ENCODE measurements around the gene HDAC11.
"Not testable (repeated sequence)": the region's sequence is repeated elsewhere in the genome, so short reads cannot be mapped to it uniquely, and the experiment has no call there.

The HDAC11 gene

DNA sequence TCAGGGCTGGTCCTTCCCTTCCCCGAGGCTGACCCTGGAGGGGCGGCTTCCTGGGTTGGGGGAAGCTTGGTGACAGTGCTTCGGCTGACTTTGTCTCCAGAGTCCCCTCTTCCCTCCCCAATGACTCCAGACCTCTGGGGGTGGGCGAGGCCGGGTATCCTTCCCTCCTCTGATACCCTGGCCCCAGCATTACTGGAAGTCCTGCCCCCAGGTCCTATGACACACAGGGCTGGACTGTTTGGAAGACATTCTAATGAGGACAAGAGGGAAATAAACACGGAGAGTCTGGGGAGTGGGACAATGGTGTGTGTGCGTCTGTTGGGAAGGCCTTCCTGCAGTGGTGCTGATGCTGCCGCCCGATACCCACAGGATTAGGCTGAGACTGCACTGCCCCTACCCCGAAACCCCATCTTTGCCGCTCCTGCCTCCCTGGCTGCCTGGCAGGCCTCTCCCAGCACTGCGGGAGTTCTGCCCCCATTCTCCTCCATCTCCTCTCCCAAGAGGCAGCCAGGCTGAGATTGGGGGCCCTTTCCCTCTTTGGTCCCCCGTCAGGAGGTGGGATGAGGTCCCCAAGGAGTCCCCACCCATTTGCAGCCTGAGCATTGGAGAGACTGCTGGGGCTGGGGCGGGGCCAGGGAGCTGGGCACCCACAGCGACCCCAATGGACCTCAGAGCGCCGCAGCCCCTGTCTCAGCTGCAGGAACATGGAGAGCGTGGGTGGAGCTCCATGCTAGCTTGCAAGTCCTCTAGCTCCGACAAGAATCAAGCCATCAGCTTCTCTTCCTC lies 39.1 kb downstream of the HDAC11 start:
- Mint-ChIP-seq H3K27ac (no peak overlapping the region), H3K4me3 (no peak overlapping the region), H3K9me3 (no peaks in the 10 kb centered on the region), H3K27me3 (no peaks in the 10 kb centered on the region), H3K4me1 (no peaks in the 10 kb centered on the region), H3K36me3 (no peaks in the 10 kb centered on the region)

DNA sequence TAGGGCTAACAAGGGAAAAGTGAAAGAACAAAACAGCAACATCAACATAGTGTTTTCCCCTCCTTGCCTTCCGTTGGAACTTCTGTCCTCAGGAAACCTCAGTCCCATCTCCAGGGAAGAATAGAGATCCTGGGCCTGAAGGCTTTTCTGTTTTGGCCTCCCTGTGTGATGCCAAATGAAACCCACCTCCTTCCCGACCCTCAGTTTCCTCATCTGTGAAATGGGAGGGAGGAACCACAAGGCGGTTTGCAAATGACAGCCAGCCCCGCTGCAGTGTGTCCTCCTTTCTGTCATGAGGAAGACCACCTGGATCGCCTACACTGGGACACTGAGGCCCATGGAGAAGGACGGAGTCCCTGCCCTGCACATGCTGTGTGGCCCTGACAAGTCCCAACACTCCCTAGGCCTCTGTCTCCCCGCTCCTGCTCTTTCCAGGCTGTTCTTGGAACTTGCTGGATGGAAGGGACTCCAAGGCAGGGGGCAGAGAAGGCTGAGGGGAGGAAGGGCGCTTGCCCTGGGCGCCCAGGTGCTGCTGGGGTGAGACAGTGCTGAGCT lies 40.3 kb downstream of the HDAC11 start:
- Mint-ChIP-seq H3K4me1 (no peaks in the 10 kb centered on the region), H3K27ac (no peak overlapping the region), H3K4me3 (no peak overlapping the region), H3K9me3 (no peaks in the 10 kb centered on the region), H3K36me3 (no peaks in the 10 kb centered on the region), H3K27me3 (no peaks in the 10 kb centered on the region)

DNA sequence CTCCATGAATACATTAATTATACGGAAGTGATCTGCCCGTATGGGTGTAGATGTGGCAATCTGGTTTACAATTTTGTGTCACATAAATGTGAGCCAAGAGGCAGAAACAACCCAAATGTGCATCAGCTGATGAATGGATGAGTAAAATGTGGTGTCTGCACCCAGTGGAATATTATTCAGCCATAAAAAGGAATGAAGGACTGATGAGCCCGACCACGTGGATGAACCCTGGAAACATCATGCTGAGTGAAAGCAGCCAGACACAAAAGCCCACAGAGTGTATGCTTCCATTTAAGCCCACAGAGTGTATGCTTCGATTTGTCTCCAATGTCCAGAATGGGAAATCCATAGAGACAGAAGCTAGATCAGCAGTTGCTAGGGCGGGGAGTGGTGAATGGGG lies 41.2 kb downstream of the HDAC11 start:
- no peaks in the 10 kb centered on the region for H3K27me3 Mint-ChIP-seq
- no peaks in the 10 kb centered on the region for H3K4me1 Mint-ChIP-seq
- H3K4me3 Mint-ChIP-seq: no peak overlapping the region
- no peaks in the 10 kb centered on the region for H3K36me3 Mint-ChIP-seq
- no peak overlapping the region for H3K27ac Mint-ChIP-seq
- H3K9me3 Mint-ChIP-seq: no peaks in the 10 kb centered on the region

DNA sequence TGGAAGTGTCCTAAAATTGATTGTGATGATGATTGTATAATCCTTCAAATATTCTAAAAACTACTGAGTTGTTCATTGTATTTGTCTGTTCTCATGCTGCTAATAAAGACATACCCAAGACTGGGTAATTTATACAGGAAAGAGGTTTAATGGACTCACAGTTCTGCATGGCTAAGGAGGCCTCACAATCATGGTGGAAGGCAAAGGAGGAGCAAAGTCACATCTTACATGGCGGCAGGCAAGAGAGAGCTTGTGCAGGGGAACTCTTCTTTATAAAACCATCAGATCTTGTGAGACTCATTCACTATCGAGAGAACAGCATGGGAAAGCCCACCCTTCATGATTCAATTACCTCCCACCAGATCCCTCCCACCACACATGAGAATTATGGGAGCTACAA lies 41.6 kb downstream of the HDAC11 start:
- not testable (repeated sequence) for H3K27ac Mint-ChIP-seq, H3K4me1 Mint-ChIP-seq, H3K27me3 Mint-ChIP-seq, H3K4me3 Mint-ChIP-seq, H3K9me3 Mint-ChIP-seq, H3K36me3 Mint-ChIP-seq

DNA sequence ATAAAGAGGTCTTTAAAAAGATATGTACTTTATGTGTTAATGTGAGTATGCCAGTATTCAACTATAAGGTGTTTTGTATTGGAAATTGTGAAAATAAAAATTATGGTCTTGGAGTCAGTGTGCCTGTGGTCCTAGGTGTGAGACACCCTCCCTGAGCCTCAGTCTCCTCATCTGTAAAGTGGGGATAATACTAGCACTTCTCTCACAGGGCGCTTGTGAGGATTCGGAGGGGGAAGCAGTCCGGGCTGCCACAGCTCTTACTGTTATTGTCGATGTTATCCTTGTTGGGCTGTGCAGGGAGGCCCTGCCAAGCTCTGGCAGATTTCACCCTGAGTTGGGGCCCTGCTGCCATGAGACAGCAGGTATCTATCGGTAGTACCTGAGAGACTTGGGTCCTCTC lies 42.1 kb downstream of the HDAC11 start:
- Mint-ChIP-seq H3K4me3 (no peak overlapping the region), H3K27ac (no peak overlapping the region), H3K36me3 (no peaks in the 10 kb centered on the region), H3K27me3 (no peaks in the 10 kb centered on the region), H3K4me1 (no peaks in the 10 kb centered on the region), H3K9me3 (no peaks in the 10 kb centered on the region)

DNA sequence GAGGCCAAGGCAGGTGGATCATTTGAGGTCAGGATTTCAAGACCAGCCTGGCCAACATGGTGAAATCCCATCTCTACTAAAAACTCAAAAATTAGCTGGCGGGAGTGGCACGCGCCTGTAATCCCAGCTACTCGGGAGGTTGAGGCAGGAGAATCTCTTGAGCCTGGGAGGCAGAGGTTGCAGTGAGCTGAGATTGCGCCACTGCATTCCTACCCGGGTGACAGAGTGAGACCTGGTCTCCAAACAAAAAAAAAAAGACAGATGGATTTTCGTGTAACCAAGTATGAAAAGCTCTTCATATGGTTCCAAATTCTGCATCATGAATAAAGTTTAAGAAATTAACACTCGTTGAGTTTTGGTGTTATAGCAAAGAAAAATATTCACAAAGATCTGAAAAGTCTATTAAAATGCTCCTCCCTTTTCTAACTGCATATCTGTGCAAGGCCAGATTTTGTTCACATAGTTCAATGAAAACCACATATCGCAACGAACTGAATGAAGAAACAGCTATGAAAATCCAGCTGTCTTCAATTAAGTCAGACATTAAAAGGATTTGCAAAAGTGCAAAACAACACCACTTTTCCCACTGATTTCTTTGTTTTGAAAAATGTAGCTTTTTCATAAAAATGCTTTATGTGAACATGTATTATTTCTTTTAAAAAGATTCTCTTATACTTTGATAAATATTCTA lies 45.0 kb downstream of the HDAC11 start:
- Mint-ChIP-seq H3K9me3 (no peaks in the 10 kb centered on the region), H3K27ac (peak overlapping the region; percentile 70), H3K36me3 (no peaks in the 10 kb centered on the region), H3K4me3 (no peak overlapping the region), H3K4me1 (no peaks in the 10 kb centered on the region), H3K27me3 (no peaks in the 10 kb centered on the region)

DNA sequence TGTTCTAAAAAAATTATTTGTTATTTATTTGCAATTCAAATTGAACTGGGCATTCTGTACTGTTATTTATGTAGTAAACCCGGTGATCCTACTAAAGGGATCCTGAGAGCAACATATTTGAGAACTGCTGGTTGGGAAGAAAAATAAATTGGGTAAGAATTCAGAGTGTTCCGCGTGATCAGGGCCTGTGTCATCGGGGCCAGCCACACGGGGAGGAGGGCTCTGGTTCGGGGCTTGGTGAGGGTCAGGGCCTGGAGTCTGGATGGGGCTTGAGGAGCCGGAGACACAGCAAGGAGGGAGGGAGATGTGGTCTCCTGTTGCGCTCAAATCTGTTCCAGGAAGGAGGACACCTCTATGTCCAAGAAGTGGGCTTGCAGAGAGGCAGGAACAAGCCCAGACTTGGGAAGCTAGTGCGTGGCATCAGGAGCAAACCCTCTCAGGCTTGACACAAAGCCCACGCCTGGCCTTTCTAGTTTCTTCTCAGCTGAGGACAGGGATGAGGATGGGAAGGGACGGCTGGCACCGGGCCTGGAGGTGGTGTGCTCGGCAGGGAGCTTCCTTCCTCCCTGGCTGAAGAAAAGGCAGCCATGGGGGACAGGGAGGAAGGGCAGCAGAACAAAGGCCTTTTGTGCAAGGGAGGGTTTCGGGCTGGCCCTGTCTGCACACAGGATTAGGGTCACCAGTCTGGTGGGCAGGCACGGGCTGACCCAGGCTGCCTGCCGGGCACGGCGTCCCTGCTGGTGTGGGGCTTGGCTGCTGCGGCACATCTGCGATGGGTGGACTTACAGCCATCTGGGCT lies 45.9 kb downstream of the HDAC11 start:
- H3K27me3 Mint-ChIP-seq: no peaks in the 10 kb centered on the region
- no peak overlapping the region for H3K4me3 Mint-ChIP-seq
- H3K27ac Mint-ChIP-seq: no peak overlapping the region
- no peaks in the 10 kb centered on the region for H3K4me1 Mint-ChIP-seq
- no peaks in the 10 kb centered on the region for H3K36me3 Mint-ChIP-seq
- H3K9me3 Mint-ChIP-seq: no peaks in the 10 kb centered on the region

DNA sequence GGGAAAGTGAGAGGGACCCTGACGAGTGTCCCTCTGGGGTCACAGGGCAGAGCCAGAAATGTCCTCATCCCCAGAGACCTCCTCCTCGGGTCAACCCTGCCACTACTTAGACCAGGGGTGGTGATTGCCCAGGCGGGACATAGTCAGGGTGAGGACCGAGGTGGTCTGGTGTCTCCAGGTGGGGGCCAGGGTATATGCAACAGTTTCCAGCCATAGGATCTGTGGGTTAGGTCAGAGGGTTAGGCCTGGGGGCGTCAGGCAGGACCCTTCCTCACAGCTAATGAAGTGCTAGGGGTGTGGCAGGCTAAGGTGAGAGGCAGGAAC lies 46.5 kb downstream of the HDAC11 start:
- Mint-ChIP-seq H3K36me3 (no peaks in the 10 kb centered on the region), H3K4me3 (no peak overlapping the region), H3K27ac (no peak overlapping the region), H3K9me3 (no peaks in the 10 kb centered on the region), H3K27me3 (no peaks in the 10 kb centered on the region), H3K4me1 (no peaks in the 10 kb centered on the region)

DNA sequence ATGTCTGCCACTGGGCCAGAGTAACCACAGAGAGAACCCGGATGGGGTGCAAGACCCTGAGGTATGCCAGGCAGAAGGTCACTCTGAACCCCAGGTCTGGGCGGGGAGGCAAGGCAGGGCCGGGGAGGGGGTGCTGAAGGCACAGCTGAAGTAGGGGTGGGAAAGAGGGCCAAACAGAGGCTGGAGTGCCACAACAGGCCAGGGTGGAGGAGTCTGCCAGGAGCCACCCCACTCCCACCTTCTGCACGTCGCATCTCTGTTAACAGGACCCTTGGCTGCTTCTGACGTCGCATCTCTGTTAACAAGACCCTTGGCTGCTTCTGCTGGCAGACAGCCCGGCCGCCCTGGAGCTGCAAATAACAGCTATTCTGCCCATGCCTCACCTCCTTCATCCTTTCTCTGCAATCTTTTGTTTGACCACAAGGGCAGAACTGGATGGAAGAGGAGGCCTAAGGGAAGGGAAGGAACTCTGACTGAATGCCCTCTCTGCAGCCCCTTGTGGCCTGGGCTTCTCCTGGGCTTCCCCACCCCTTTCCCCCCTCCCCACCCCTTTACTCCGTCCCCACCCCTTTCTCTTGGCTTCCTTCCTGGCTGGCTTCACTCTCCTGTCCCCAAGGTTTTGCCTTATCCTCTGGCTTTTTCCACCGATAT lies 48.2 kb downstream of the HDAC11 start:
- Mint-ChIP-seq H3K9me3 (no peaks in the 10 kb centered on the region), H3K27ac (no peak overlapping the region), H3K4me1 (no peaks in the 10 kb centered on the region), H3K4me3 (no peak overlapping the region), H3K27me3 (no peaks in the 10 kb centered on the region), H3K36me3 (no peaks in the 10 kb centered on the region)

DNA sequence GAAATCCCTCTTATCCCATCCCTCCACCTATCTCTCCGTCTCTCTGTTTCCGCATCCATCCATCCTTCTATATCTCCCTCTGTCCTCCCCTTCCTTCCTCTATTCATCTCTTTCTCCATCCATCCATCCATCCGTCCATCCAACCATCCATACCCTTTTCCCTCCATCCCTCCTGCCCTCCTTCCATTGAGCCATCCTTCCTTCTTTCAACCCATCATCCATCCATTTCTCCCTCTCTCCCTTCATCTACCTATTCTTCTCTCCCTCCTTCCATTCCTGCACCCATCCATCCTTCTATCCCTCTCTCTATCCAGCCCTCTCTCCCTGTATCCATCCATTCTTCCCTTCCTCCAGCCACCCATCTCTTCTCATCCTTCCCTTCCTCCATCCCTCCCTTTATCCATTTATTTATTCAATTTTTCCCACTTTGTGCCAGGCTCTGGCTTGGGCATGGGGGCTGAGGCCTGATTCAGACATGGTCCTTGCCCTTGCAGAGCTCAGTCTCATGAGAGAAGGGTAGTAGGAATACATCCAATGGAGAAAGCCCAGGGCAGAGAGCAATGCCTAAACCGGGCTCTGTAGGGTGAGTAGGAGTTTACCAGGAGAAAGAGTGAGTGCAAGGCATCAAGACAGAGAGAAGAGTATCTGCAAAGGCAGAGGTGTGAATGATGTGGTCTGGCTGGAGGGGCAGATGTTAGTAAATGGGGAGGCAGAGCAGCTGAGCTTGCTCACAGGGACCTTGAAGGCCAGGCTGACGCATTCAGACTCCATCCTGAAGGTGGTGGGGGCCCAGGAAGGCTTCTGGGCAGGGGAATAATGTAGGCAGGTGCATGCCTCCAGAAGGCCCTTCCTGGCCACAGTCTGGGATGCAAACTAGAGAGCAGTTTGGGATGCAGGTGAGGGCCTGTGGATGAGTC lies 49.3 kb downstream of the HDAC11 start:
- Mint-ChIP-seq H3K9me3 (no peaks in the 10 kb centered on the region), H3K4me3 (no peak overlapping the region), H3K36me3 (no peaks in the 10 kb centered on the region), H3K27me3 (no peaks in the 10 kb centered on the region), H3K27ac (no peak overlapping the region), H3K4me1 (no peaks in the 10 kb centered on the region)

DNA sequence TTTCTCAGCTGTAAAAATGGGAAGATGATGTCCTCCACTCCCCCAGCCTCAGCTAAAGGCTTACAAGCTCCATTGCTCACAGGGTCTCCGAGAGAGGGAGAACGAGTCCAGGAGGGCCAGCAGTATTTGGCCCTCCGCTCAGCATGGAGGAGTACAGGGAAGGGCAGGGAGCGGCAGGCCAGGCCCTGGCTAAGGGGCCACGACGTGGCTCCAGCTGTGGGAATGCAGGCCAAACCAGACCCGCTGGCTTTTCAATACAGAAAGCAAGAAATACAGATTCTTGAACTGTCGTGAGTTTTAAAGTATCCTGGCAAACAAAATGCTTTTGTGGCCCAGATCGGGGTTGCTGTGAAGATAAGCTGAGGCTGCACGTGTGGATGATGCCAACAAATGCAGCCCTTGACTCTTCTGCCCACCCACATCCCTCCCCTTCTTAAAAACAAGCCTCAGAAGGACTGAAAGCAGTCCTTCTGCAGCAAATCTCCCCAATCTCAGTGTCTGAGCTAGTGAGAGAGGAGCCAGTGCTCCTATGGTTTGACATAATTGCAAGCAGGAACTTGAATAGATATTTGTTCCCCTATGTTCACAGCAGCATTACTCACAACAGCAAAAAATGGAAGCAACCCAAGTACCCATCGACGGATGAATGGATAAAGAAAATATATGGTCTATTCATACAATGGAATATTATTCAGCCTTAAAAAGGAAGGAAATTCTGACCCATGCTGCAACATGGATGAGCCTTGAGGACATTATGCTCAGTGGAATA lies 50.3 kb downstream of the HDAC11 start:
- no peaks in the 10 kb centered on the region for H3K27me3 Mint-ChIP-seq
- no peak overlapping the region for H3K4me3 Mint-ChIP-seq
- H3K27ac Mint-ChIP-seq: no peak overlapping the region
- no peaks in the 10 kb centered on the region for H3K36me3 Mint-ChIP-seq
- no peaks in the 10 kb centered on the region for H3K4me1 Mint-ChIP-seq
- H3K9me3 Mint-ChIP-seq: no peaks in the 10 kb centered on the region

DNA sequence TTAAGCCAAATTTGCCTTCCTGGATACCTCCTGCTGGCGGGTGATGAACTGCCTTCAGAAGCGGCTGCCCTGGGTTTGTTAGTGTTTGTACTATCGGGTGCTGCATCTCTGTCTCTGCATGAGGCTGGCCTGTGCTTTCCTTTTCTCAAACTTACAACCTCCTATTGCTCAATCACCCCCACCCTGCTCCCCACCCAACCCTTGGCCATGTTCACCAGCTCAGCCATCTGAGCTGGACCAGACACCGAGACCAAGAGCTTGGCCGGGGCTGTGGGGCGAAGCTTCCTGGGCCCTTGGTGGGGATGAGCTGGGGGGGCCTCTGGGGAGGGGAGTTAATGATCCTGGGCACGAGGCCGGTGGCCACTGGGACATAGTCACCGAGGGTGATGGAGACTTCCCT lies 52.0 kb downstream of the HDAC11 start:
- H3K27ac Mint-ChIP-seq: no peak overlapping the region
- peaks cover 7% of the 10 kb centered on the region for H3K4me1 Mint-ChIP-seq
- H3K27me3 Mint-ChIP-seq: no peaks in the 10 kb centered on the region
- H3K9me3 Mint-ChIP-seq: peaks cover under 1% of the 10 kb centered on the region
- H3K36me3 Mint-ChIP-seq: no peaks in the 10 kb centered on the region
- H3K4me3 Mint-ChIP-seq: no peak overlapping the region

DNA sequence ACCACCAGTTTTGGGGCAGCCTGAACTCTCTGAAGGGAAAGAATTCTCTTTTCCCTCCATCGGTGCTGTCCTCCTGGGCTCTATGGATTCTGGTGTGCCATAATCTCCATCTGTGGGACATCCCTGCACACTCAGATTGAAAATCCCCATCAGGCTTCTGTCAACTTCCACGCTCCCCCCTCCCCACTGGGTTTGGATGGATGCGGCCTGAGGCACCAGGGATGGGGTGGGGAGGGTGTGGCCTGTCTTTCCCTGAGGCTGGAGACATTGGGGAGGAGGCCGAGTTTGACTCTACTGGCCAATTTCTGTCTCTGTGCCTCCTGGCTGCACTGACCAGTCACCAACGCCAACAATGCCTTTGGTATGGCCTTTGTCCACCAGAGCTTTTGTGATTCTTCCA lies 52.5 kb downstream of the HDAC11 start:
- Mint-ChIP-seq H3K27ac (no peak overlapping the region), H3K4me1 (peaks cover 7% of the 10 kb centered on the region), H3K4me3 (no peak overlapping the region), H3K36me3 (no peaks in the 10 kb centered on the region), H3K9me3 (peaks cover 4% of the 10 kb centered on the region), H3K27me3 (no peaks in the 10 kb centered on the region)

DNA sequence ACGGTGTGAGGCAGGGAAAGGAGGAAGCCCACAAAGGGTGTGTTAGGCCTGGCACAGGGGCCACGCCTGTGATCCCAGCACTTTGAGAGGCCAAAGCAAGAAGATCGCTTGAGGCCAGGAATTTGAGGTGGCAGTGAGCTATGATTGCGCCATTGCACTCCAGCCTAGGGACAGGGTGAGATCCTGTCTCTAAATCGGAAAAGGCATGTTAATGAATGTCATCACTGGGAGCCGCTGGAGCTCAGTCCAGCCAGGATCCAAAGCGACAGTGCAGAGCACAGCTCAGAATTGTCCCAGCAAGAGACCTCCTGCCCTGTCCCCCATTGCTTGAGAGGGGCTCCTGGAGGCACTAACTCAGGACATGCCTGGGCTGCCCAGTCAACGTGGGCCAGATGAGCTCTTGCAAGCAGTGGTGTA lies 53.8 kb downstream of the HDAC11 start:
- H3K4me1 Mint-ChIP-seq: peaks cover 7% of the 10 kb centered on the region
- H3K9me3 Mint-ChIP-seq: peaks cover 4% of the 10 kb centered on the region
- no peak overlapping the region for H3K27ac Mint-ChIP-seq
- no peaks in the 10 kb centered on the region for H3K27me3 Mint-ChIP-seq
- no peak overlapping the region for H3K4me3 Mint-ChIP-seq
- no peaks in the 10 kb centered on the region for H3K36me3 Mint-ChIP-seq
